GM04504 (cell line): Measurements from ENCODE around the gene LATS2.

ENCODE experiments used
- DNase-seq: peaks from one replicate; pipeline ENCODE4 v3.0.0-alpha.2; 2012; ENCODE audit warnings: low read depth

The LATS2 gene

GRCh38 chr13:21061029-21061763 lies at the start of gene LATS2:
TSS of gene LATS2 (minus strand) at chr13:21061586. CDS start at chr13:21046026, 15,560 bp downstream.
- DNase-seq: peak; percentile 90

- DNase-seq: no peak
Observed at GRCh38 chr13:21109168-21109567, 47.8 kb upstream of the LATS2 start.

- peak; percentile 28 for DNase-seq
Observed at GRCh38 chr13:21106089-21106488, 44.7 kb upstream of the LATS2 start.

GRCh38 chr13:21104199-21105019 lies 43.0 kb upstream of the LATS2 start:
- DNase-seq: no peak

GRCh38 chr13:21101865-21102576 lies 40.6 kb upstream of the LATS2 start:
- no peak for DNase-seq

GRCh38 chr13:21100994-21101757 lies 39.8 kb upstream of the LATS2 start:
- DNase-seq: no peak

- no peak for DNase-seq
Observed at GRCh38 chr13:21100211-21100610, 38.8 kb upstream of the LATS2 start.

GRCh38 chr13:21095311-21095710 lies 33.9 kb upstream of the LATS2 start:
- no peak for DNase-seq

GRCh38 chr13:21089830-21090229 lies 28.4 kb upstream of the LATS2 start:
- DNase-seq: no peak

- no peak for DNase-seq
Observed at GRCh38 chr13:21088534-21088933, 27.1 kb upstream of the LATS2 start.

- DNase-seq: no peak
Observed at GRCh38 chr13:21086929-21087328, 25.5 kb upstream of the LATS2 start.

GRCh38 chr13:21081926-21082325 lies 20.5 kb upstream of the LATS2 start:
- DNase-seq: no peak

- no peak for DNase-seq
Observed at GRCh38 chr13:21080593-21080891, 19.2 kb upstream of the LATS2 start.

GRCh38 chr13:21079761-21080592 lies 18.6 kb upstream of the LATS2 start:
- DNase-seq: peak; percentile 83

GRCh38 chr13:21079221-21079620 lies 17.8 kb upstream of the LATS2 start:
- no peak for DNase-seq

- peak; percentile 40 for DNase-seq
Observed at GRCh38 chr13:21078501-21078900, 17.1 kb upstream of the LATS2 start.

GRCh38 chr13:21077788-21078353 lies 16.5 kb upstream of the LATS2 start:
- no peak for DNase-seq

- no peak for DNase-seq
Observed at GRCh38 chr13:21077076-21077787, 15.8 kb upstream of the LATS2 start.

GRCh38 chr13:21076253-21076652 lies 14.9 kb upstream of the LATS2 start:
- no peak for DNase-seq
